ENCODE data around the gene CRY1.

DNA sequence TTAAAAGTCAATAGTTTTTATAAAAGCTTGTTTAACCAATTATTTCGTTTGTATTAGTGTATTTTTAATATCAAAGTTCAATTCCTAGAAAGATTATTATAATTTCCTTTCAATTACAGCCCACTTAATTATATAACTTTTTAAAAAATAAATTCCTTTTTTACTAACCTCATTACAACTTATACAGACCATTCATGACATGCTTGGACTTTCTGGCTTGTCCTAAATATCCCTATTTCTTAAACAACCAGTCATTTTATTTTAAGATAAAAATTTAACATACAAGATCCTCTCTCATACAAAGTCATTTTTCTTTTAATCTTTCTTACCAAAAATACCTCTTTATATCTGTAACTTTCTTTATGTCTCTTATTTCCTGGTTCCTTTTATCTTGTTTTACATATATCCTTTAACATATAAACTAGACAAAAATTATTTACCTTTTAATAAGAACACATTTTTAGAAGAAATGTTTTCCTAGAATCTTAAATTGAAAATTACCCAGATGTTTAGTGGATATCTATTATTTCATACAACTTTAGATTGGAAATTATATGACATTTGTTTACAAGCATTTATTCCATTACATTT lies 148.0 kb downstream of the CRY1 start:
- TF ChIP-seq CTCF (IDR thresholded peaks at IDR 0.05) (no peak), NFE2L1 (CRISPR knock-in tag; IDR thresholded peaks at IDR 0.05) (no peak), ATF6 (CRISPR knock-in tag; IDR thresholded peaks at IDR 0.05) (no peak), MLX (CRISPR knock-in tag; IDR thresholded peaks at IDR 0.05) (no peak), ZNF232 (CRISPR knock-in tag; IDR thresholded peaks at IDR 0.05) (no peak), ATF3 (CRISPR knock-in tag; conservative IDR thresholded peaks at IDR 0.05) (no peak), NR1H2 (CRISPR knock-in tag; IDR thresholded peaks at IDR 0.05) (no peak)
- TF ChIP-seq, protein P1, sequence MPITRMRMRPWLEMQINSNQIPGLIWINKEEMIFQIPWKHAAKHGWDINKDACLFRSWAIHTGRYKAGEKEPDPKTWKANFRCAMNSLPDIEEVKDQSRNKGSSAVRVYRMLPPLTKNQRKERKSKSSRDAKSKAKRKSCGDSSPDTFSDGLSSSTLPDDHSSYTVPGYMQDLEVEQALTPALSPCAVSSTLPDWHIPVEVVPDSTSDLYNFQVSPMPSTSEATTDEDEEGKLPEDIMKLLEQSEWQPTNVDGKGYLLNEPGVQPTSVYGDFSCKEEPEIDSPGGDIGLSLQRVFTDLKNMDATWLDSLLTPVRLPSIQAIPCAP (CRISPR knock-in tag; IDR thresholded peaks at IDR 0.05), result no peak
- TF ChIP-seq, protein P2, sequence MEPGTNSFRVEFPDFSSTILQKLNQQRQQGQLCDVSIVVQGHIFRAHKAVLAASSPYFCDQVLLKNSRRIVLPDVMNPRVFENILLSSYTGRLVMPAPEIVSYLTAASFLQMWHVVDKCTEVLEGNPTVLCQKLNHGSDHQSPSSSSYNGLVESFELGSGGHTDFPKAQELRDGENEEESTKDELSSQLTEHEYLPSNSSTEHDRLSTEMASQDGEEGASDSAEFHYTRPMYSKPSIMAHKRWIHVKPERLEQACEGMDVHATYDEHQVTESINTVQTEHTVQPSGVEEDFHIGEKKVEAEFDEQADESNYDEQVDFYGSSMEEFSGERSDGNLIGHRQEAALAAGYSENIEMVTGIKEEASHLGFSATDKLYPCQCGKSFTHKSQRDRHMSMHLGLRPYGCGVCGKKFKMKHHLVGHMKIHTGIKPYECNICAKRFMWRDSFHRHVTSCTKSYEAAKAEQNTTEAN (CRISPR knock-in tag; IDR thresholded peaks at IDR 0.05), result no peak

All from WTC11 (cell line).